Thoracic aorta (tissue), 2 donors: ENCODE measurements around the gene CYB5R2. TPM values are rescaled to one million over a fixed set of nuclear protein-coding genes. Genes with fewer than 3 reads are reported as not detected.
A peak's percentile ranks its signal among the peaks of the same experiment; 100 is the strongest.

Experiments
- ATAC-seq: fragments of 150-250 bp; one replicate; pipeline ENCODE4 v1.8.0; 2017; ENCODE audit warnings: low read depth; ENCODE audit not compliant: insufficient number of reproducible peaks, low FRiP score
- DNase-seq: peaks from one replicate; pipeline ENCODE4 v3.0.0-alpha.2; 2020; ENCODE audit warnings: low spot score
- H3K27ac ChIP-seq, 2 donors: fragments of 200-600 bp; sonication (generic); 1 replicate in 1 of 2; 2 replicates in 1 of 2; pipeline ENCODE4 v1.5.1; 2016; ENCODE audit warnings: mild to moderate bottlenecking in 2 of 2, moderate library complexity in 2 of 2
- H3K27me3 ChIP-seq: fragments of 200-600 bp; sonication (generic); replicated peaks from 2 replicates; pipeline ENCODE4 v1.6.0; 2016; ENCODE audit warnings: mild to moderate bottlenecking; ENCODE audit not compliant: insufficient read depth
- H3K36me3 ChIP-seq: fragments of 200-600 bp; sonication (generic); one replicate; pipeline ENCODE4 v1.5.1; 2016
- H3K4me1 ChIP-seq, 2 donors: fragments of 200-600 bp; sonication (generic); 1 replicate in 1 of 2; 2 replicates in 1 of 2; pipeline versions ENCODE4 v1.5.1 to v1.6.0; 2016; ENCODE audit warnings: low read depth in 2 of 2, mild to moderate bottlenecking in 1 of 2; ENCODE audit not compliant: control insufficient read depth in 1 of 2
- H3K4me3 ChIP-seq: fragments of 200-600 bp; sonication (generic); 2 replicates; pipeline ENCODE4 v1.5.1; 2016; ENCODE audit warnings: mild to moderate bottlenecking
- H3K9me3 ChIP-seq: fragments of 200-600 bp; sonication (generic); 2 replicates; pipeline ENCODE4 v1.5.1; 2016
- CTCF ChIP-seq: fragments of 200-600 bp; sonication (generic); IDR thresholded peaks from one replicate; pipeline ENCODE4 v1.5.1; 2019; ENCODE audit warnings: antibody characterized with exemption
- total RNA-seq, 2 donors: library from RNA; depleted of rRNA; stranded (reverse); fragments of >200 nt; gene quantifications; one replicate each; pipeline versions ENCODE4 v1.1.0 to v1.2.3, GENCODE V29; 2016

Gene CYB5R2
- total RNA-seq, 2 donors from 2014 or later, result 12.6 to 21.3 TPM

DNA sequence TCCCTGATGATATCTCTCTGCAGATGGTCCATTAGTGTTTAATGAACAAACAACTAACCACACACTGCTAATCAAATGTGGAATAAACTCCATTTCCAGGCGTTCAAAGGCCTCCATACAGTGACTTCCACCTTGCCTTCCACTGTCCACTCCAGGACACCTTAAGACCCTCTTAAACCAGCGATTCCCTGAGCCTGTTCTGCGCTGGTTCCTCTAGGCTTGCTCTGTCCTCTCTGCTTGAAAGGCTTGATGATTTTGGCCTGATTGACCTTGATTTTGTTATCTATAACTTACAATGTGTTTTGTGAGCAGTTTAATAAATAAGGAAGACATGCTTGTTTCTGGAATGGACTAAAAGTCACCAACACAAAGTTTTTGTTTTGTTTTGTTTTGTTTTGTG is 20.9 kb upstream of the CYB5R2 start:
- no peak overlapping the region for H3K27ac ChIP-seq
- no peaks in the 10 kb centered on the region for H3K36me3 ChIP-seq
- H3K9me3 ChIP-seq, result no peaks in the 10 kb centered on the region
- peak overlapping the region; percentile 59 for H3K4me3 ChIP-seq
- no peaks in the 10 kb centered on the region for H3K27me3 ChIP-seq
- no peaks in the 10 kb centered on the region for H3K4me1 ChIP-seq
- ATAC-seq (no peak), DNase-seq (no peak)
- no peak for TF ChIP-seq CTCF

DNA sequence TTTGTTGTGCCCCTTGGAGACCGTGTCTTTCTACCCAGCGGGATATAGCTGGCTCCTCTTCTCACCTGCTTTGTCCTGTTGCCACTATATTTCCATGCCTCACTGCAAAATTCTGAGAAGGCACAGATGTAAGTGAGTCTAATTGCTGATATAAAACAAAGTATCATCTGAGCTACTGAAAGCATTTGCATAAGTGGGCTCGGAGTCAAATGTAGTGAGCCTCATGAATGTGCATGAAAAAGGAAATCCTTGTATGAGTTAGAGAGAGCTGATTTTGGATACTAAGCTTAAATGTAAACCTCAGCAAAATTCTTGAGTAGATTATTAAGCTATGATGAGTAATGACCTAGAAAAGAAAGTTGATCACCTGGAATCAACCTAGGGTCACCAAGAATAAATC is 19.1 kb upstream of the CYB5R2 start:
- no peak for DNase-seq
- H3K36me3 ChIP-seq, result no peaks in the 10 kb centered on the region
- no peaks in the 10 kb centered on the region for H3K4me1 ChIP-seq
- no peak for ATAC-seq
- no peak overlapping the region for H3K4me3 ChIP-seq
- no peaks in the 10 kb centered on the region for H3K9me3 ChIP-seq
- H3K27ac ChIP-seq, result no peak overlapping the region
- no peak for TF ChIP-seq CTCF
- no peaks in the 10 kb centered on the region for H3K27me3 ChIP-seq

DNA sequence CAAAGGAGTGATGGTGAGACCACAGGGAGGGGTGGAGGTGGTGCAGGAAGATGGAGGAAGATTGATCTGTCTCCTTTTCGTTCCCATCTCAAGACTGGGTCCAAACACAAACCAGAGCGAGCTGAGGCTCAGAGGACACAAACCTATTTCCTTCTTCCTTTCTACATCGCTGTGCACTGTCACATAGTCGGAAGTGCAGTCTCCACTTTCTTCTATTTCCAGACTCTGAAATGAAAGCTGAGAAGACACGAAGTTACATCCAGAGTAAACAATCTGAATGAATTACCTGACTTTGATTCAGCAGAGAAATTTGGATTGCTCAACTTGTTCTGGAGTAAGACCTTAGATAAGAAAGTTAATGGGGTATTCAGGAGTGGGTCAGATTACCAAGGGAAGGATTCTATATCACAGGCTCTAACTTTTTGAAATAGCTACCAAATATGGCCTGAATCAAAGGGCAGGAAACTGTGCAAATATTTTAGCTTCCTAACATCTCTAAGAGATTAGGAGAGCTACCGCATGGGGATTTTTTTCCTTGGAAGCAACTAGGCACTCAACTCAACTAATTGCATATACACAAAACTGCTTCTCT is 18.6 kb upstream of the CYB5R2 start:
- no peak for ATAC-seq
- no peaks in the 10 kb centered on the region for H3K27me3 ChIP-seq
- H3K36me3 ChIP-seq, result no peaks in the 10 kb centered on the region
- no peaks in the 10 kb centered on the region for H3K9me3 ChIP-seq
- no peak overlapping the region for H3K4me3 ChIP-seq
- TF ChIP-seq CTCF, result no peak
- no peak overlapping the region for H3K27ac ChIP-seq
- H3K4me1 ChIP-seq, result no peaks in the 10 kb centered on the region
- no peak for DNase-seq

GRCh38 chr11:7690648-7691047 is 17.3 kb upstream of the CYB5R2 start:
- Histone ChIP-seq H3K27me3 (no peaks in the 10 kb centered on the region), H3K4me3 (no peak overlapping the region), H3K27ac (no peak overlapping the region), H3K4me1 (no peaks in the 10 kb centered on the region), H3K9me3 (no peaks in the 10 kb centered on the region), H3K36me3 (no peaks in the 10 kb centered on the region)
- DNase-seq (no peak), ATAC-seq (no peak)
- TF ChIP-seq CTCF, result no peak

DNA sequence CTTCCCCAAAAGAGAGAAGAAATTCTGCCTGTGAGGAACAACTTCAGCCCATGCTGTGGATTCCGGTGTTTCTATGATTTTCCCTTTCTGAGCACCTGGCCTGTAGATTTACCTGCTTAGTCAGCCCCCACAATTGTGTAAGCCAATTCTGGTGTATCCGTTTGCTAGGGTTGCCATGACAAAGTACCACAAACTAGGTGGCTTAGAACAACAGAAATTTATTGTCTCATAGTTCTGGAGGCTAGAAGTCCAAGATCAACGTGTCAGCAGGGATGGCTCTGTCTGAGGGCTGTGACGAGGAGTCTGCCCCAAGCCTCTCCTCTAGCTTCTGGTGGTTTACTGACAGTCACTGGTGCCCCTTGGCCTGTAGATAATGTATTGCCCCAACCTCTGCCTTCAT is 15.9 kb upstream of the CYB5R2 start:
- ATAC-seq, result no peak
- no peaks in the 10 kb centered on the region for H3K9me3 ChIP-seq

More for the DNA sequence above, 15.9 kb upstream of the CYB5R2 start:
- Histone ChIP-seq H3K36me3 (no peaks in the 10 kb centered on the region), H3K4me3 (no peak overlapping the region), H3K27ac (no peak overlapping the region), H3K4me1 (no peaks in the 10 kb centered on the region), H3K27me3 (no peaks in the 10 kb centered on the region)
- no peak for TF ChIP-seq CTCF
- DNase-seq, result no peak
